Measurements from ENCODE around the gene R3HDM1.

The R3HDM1 gene

GRCh38 chr2:135531231-135532197 lies at the start of gene R3HDM1:
R3HDM1 (plus strand) TSS chr2:135531484; CDS start chr2:135604846, 73,362 bp downstream.
- peak within 1 kb of the TSS; percentile 76 for H3K4me2 ChIP-seq (ENCODE audit: low read length)
- TF ChIP-seq, protein P1, sequence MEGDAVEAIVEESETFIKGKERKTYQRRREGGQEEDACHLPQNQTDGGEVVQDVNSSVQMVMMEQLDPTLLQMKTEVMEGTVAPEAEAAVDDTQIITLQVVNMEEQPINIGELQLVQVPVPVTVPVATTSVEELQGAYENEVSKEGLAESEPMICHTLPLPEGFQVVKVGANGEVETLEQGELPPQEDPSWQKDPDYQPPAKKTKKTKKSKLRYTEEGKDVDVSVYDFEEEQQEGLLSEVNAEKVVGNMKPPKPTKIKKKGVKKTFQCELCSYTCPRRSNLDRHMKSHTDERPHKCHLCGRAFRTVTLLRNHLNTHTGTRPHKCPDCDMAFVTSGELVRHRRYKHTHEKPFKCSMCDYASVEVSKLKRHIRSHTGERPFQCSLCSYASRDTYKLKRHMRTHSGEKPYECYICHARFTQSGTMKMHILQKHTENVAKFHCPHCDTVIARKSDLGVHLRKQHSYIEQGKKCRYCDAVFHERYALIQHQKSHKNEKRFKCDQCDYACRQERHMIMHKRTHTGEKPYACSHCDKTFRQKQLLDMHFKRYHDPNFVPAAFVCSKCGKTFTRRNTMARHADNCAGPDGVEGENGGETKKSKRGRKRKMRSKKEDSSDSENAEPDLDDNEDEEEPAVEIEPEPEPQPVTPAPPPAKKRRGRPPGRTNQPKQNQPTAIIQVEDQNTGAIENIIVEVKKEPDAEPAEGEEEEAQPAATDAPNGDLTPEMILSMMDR (IDR thresholded peaks at IDR 0.05; ENCODE audit: low read depth, low read length, poor library complexity, severe bottlenecking): peak; percentile 42
- TF ChIP-seq EZH2phosphoT487 (IDR thresholded peaks at IDR 0.05; ENCODE audit: borderline replicate concordance, low read length): no peak
- peak within 1 kb of the TSS; percentile 73 for H3K4me3 ChIP-seq (ENCODE audit: low read length)
- H4K20me1 ChIP-seq (ENCODE audit: control insufficient read depth, insufficient read depth, low read depth, low read length): 0 out of 2 replicates have a peak, but pooled peaks cover 3% of the 10 kb centered on the region
- H3K27me3 ChIP-seq (ENCODE audit: control insufficient read depth, low read length): no peaks in the 10 kb centered on the region
- H3K9me3 ChIP-seq (ENCODE audit: control insufficient read depth, insufficient read depth, low read length): no peaks in the 10 kb centered on the region
- no peaks in the 10 kb centered on the region for H3F3A ChIP-seq (ENCODE audit: control insufficient read depth, insufficient read depth)
- peak within 1 kb of the TSS; percentile 69 for H3K27ac ChIP-seq (ENCODE audit: low read depth, low read length)
- peaks cover 89% of the 10 kb centered on the region for H3K79me2 ChIP-seq (ENCODE audit: control insufficient read depth, low read length)
- H3K4me1 ChIP-seq (ENCODE audit: control insufficient read depth, low read length): peaks cover 39% of the 10 kb centered on the region
- H3K36me3 ChIP-seq (ENCODE audit: control insufficient read depth, low read length): peaks cover 49% of the 10 kb centered on the region
- no peaks in the 10 kb centered on the region for H3K9me2 ChIP-seq (replicated peaks; ENCODE audit: control insufficient read depth, low read length)

- H3K4me1 ChIP-seq (ENCODE audit: control insufficient read depth, low read length): peaks cover 9% of the 10 kb centered on the region
- no peak overlapping the region for H3K27ac ChIP-seq (ENCODE audit: low read depth, low read length)
- no peaks in the 10 kb centered on the region for H3K79me2 ChIP-seq (ENCODE audit: control insufficient read depth, low read length)
- H3K4me3 ChIP-seq (ENCODE audit: low read length): no peak overlapping the region
- no peaks in the 10 kb centered on the region for H3K9me2 ChIP-seq (replicated peaks; ENCODE audit: control insufficient read depth, low read length)
- H3K27me3 ChIP-seq (ENCODE audit: control insufficient read depth, low read length): no peaks in the 10 kb centered on the region
- no peak overlapping the region for H3K4me2 ChIP-seq (ENCODE audit: low read length)
- peaks cover 10% of the 10 kb centered on the region; the same call in 1 of the 2 replicates for H3K9me3 ChIP-seq (ENCODE audit: control insufficient read depth, insufficient read depth, low read length)
- no peaks in the 10 kb centered on the region for H4K20me1 ChIP-seq (ENCODE audit: control insufficient read depth, insufficient read depth, low read depth, low read length)
- no peaks in the 10 kb centered on the region for H3F3A ChIP-seq (ENCODE audit: control insufficient read depth, insufficient read depth)
- H3K36me3 ChIP-seq (ENCODE audit: control insufficient read depth, low read length): peaks cover 31% of the 10 kb centered on the region
- no peak for TF ChIP-seq EZH2phosphoT487 (IDR thresholded peaks at IDR 0.05; ENCODE audit: borderline replicate concordance, low read length)
- TF ChIP-seq, protein P1 (IDR thresholded peaks at IDR 0.05; ENCODE audit: low read depth, low read length, poor library complexity, severe bottlenecking): no peak
Measured at GRCh38 chr2:135485441-135485840, 45.8 kb upstream of the R3HDM1 start.

GRCh38 chr2:135490376-135490775 lies 40.9 kb upstream of the R3HDM1 start:
- TF ChIP-seq, protein P1 (IDR thresholded peaks at IDR 0.05; ENCODE audit: low read depth, low read length, poor library complexity, severe bottlenecking): no peak
- no peak for TF ChIP-seq EZH2phosphoT487 (IDR thresholded peaks at IDR 0.05; ENCODE audit: borderline replicate concordance, low read length)
- no peak overlapping the region for H3K4me3 ChIP-seq (ENCODE audit: low read length)
- H3K27me3 ChIP-seq (ENCODE audit: control insufficient read depth, low read length): no peaks in the 10 kb centered on the region
- H3F3A ChIP-seq (ENCODE audit: control insufficient read depth, insufficient read depth): no peaks in the 10 kb centered on the region
- H3K4me2 ChIP-seq (ENCODE audit: low read length): no peak overlapping the region
- peaks cover 10% of the 10 kb centered on the region; the same call in 1 of the 2 replicates for H3K9me3 ChIP-seq (ENCODE audit: control insufficient read depth, insufficient read depth, low read length)
- H3K27ac ChIP-seq (ENCODE audit: low read depth, low read length): no peak overlapping the region
- peaks cover 12% of the 10 kb centered on the region for H3K4me1 ChIP-seq (ENCODE audit: control insufficient read depth, low read length)
- peaks cover 29% of the 10 kb centered on the region for H3K36me3 ChIP-seq (ENCODE audit: control insufficient read depth, low read length)
- H4K20me1 ChIP-seq (ENCODE audit: control insufficient read depth, insufficient read depth, low read depth, low read length): no peaks in the 10 kb centered on the region
- H3K79me2 ChIP-seq (ENCODE audit: control insufficient read depth, low read length): no peaks in the 10 kb centered on the region
- no peaks in the 10 kb centered on the region for H3K9me2 ChIP-seq (replicated peaks; ENCODE audit: control insufficient read depth, low read length)
